Ovary (tissue), 9 donors: ENCODE results near the gene SRCAP. TPM values are rescaled to one million over a fixed set of nuclear protein-coding genes. Genes with fewer than 3 reads are reported as not detected.

Source experiments
- DNase-seq, 5 donors: peaks; one replicate each; pipeline ENCODE4 v3.0.0-alpha.2; 2019 to 2020
- H3K27ac ChIP-seq, 2 donors: fragments of 200-600 bp; one replicate each; pipeline versions ENCODE4 v1.5.1 to v1.8.0; 2019 to 2022
- H3K27me3 ChIP-seq: fragments of 200-600 bp; one replicate; pipeline ENCODE4 v1.8.0; 2022
- H3K36me3 ChIP-seq: fragments of 200-600 bp; sonication (generic); one replicate; pipeline ENCODE4 v1.5.1; 2019
- H3K4me1 ChIP-seq: one replicate; pipeline ENCODE4 v1.8.1; 2013; ENCODE audit warnings: mild to moderate bottlenecking, moderate library complexity; ENCODE audit not compliant: insufficient read depth
- H3K4me3 ChIP-seq: fragments of 200-600 bp; sonication (generic); one replicate; pipeline ENCODE4 v1.5.1; 2017
- H3K9me3 ChIP-seq, 2 donors: fragments of 200-600 bp in 1 of 2; sonication (generic) in 1 of 2; one replicate each; pipeline versions ENCODE4 v1.5.1 to v1.8.1; 2013 to 2019; ENCODE audit warnings: mild to moderate bottlenecking in 1 of 2, moderate library complexity in 1 of 2
- EP300 ChIP-seq: sonication (generic); formaldehyde crosslinking; IDR thresholded peaks from one replicate; pipeline ENCODE4 v1.6.1; 2017; ENCODE audit warnings: antibody characterized with exemption
- POLR2A ChIP-seq: fragments of 450-650 bp; IDR thresholded peaks from one replicate; pipeline ENCODE4 v1.6.1; 2017; ENCODE audit warnings: antibody characterized with exemption, mild to moderate bottlenecking, moderate library complexity
- WGBS, 3 donors: extraction: QIAGEN DNeasy Blood & Tissue Kit in 1 of 3; methylation state at CpG; one replicate each; pipeline versions ENCODE4 v1.1.5 to v1.1.7; 2013 to 2017; 5-methylcytosine and 5-hydroxymethylcytosine counted together
- intact Hi-C, 4 donors: fragments of 100-400 bp; cut with DNase I; formaldehyde crosslinking; loops; one replicate each; pipeline versions ENCODE4 v1.11.0 to v1.15.1; 2022 to 2023
- polyA plus RNA-seq, 2 donors: library from polyadenylated mRNA; stranded (reverse); fragments of 200-250 nt in 1 of 2; fragments of 350-450 nt in 1 of 2; fragmentation: Illumina TruSeq in 1 of 2; extraction: RNeasy Lipid Tissue Mini Kit (QIAGEN cat#74804) in 1 of 2; gene quantifications; one replicate each; pipeline ENCODE4 v1.2.3, GENCODE V29; 2013 to 2014
- total RNA-seq, 7 donors: library from RNA; depleted of rRNA in 2 of 7; stranded (reverse); fragments of >200 nt in 2 of 7; fragmentation: NEBNext Ultra II Directional in 3 of 7; extraction: Animal tissue kit (Norgen Biotek cat#: 25700) in 3 of 7; gene quantifications; one replicate each; pipeline versions ENCODE4 v1.1.0 to v1.2.4, GENCODE V29; 2016 to 2023
- TF ChIP-seq, protein P1 (sequence below), 3 donors: fragments of 450-650 bp in 2 of 3; fragments of 200-600 bp in 1 of 3; IDR thresholded peaks; one replicate each; pipeline versions ENCODE4 v1.5.1 to v1.8.0; 2016 to 2022; ENCODE audit warnings: antibody characterized with exemption in 3 of 3, mild to moderate bottlenecking in 1 of 3
- donor health status: DM: no; HTN: no; CAD: no; lungs with moderate emphysema.
- donor health status: DM: no; HTN: no; CAD: no.
- donor health status: Bipolar disorder and iron deficiency.
- donor health status: DM: yes; HTN: yes; CAD: no.
- donor health status: DM: no; HTN: no; CAD: no.
- donor health status: DM: yes; HTN: yes; CAD: no.

The SRCAP gene
- total and polyA plus RNA-seq, 9 donors, result 11.4 to 73.1 (median 46.1) TPM

DNA sequence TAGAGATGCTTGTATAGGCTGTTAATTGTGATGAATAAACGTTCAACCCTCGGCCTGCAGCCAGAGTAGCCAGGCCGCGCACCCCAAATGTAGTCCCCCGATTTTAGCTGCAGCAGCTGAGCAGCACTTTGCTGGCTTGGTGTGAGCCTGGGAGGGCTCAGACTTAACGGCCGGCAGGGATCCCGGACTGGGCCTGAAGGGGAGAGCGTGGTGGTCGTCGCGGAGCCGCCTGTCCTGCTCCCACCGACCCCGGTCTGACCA, 76.1 kb downstream of the SRCAP start:
- H3K36me3 ChIP-seq, result no peaks in the 10 kb centered on the region
- no peaks in the 10 kb centered on the region for H3K9me3 ChIP-seq
- peak overlapping the region in 1 of 2 donors; percentile 73 for H3K27ac ChIP-seq
- WGBS, 3 donors, result 1 to 8% (median 5%) methylated on average over 15 of the region's 15 CpGs
- DNase-seq, result no peak
- TF ChIP-seq, protein P1, sequence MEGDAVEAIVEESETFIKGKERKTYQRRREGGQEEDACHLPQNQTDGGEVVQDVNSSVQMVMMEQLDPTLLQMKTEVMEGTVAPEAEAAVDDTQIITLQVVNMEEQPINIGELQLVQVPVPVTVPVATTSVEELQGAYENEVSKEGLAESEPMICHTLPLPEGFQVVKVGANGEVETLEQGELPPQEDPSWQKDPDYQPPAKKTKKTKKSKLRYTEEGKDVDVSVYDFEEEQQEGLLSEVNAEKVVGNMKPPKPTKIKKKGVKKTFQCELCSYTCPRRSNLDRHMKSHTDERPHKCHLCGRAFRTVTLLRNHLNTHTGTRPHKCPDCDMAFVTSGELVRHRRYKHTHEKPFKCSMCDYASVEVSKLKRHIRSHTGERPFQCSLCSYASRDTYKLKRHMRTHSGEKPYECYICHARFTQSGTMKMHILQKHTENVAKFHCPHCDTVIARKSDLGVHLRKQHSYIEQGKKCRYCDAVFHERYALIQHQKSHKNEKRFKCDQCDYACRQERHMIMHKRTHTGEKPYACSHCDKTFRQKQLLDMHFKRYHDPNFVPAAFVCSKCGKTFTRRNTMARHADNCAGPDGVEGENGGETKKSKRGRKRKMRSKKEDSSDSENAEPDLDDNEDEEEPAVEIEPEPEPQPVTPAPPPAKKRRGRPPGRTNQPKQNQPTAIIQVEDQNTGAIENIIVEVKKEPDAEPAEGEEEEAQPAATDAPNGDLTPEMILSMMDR (IDR thresholded peaks at IDR 0.05), result no peak
- TF ChIP-seq POLR2A, result no peak
- TF ChIP-seq EP300, result no peak
- H3K27me3 ChIP-seq, result no peaks in the 10 kb centered on the region
- peak overlapping the region; percentile 58 for H3K4me3 ChIP-seq
- intact Hi-C loops, result no loop called here
- peaks cover 7% of the 10 kb centered on the region for H3K4me1 ChIP-seq

DNA sequence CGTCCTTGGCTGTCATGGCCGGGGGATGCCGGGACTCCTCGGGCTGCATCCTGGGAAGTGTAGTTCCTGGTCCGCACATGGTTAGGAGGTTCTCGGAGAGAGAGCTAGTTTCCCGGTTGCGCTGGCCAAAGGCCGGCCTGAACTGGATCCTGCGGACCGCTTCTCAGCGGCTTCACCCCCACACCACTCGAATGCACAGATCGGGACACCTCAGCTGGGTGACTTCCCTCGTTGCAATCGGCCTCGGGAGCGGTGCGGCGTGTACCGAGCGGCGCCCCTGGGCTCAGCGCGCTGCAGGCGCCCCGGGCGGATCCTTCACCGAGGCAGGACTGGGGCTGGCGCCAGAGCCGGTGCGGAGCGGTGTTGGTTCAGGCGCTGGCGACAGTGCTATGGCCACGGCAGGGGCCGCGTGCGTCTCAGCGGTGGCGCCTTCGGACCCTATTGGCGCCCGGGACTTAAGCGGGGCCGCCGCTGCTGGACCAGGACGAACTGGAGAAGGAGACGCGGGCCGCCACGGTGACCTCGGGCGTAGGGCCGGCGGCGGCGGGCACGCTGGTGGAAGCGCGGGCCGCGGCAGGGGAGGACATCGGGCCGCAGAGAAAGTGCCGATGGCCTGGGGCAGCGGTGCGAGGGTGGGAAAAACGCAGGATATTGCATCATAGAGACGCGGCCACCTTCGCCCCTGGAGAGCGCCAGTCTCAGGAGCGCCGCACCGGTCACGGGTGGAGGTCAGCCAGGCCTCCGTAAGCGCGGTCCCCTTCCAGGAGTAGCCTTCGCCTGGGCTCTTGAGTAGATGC, 76.6 kb downstream of the SRCAP start:
- 0 to 1% (median 0%) methylated on average over 80 to 81 of the region's 81 CpGs for WGBS, 3 donors
- Histone ChIP-seq H3K4me1 (peaks cover 7% of the 10 kb centered on the region), H3K36me3 (no peaks in the 10 kb centered on the region), H3K9me3 (no peaks in the 10 kb centered on the region), H3K27me3 (no peaks in the 10 kb centered on the region), H3K27ac (peak overlapping the region; percentile 39 to 73), H3K4me3 (peak overlapping the region; percentile 58)
- intact Hi-C loops, result no loop called here
- TF ChIP-seq POLR2A, result peak; percentile 8
- TF ChIP-seq, protein P1 (IDR thresholded peaks at IDR 0.05), result no peak
- DNase-seq, result peak; percentile 79 to 87 (median 82)

DNA sequence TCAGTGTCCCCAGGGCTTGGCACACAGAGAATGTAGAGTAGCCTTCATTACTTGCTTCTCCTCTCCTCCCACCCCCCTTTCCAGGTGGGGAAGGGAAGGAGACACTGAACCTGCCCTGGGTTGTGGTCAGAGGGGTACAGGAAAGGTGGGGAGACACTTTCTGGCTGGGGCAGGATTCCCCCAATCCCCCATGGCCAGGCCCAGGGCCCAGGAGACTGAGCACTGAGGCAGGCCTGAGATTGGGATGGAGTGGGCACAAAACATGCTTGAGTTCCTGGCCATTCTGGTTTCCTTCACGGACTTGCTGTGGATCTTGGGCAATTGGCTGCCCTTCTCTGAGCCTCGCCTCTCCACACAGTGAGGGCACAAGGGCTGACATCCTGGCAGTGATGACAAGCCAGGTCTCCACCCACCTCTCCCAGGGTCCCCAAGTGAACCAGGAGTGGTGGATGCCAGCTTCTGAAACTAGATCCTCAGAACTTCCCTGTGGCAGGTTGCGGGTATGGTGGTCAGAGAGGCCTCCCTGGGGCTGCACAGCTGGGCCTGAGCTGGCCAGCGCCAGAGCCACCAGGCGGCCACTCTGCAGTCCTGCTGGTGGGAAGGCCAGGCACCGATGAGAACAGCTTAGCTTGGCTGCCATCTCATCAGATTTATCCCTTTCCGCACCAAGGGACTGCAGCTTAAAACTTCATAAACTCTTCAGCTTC, 78.8 kb downstream of the SRCAP start:
- 85 to 87% (median 87%) methylated on average over 7 of the region's 7 CpGs for WGBS, 3 donors
- DNase-seq, result no peak

GRCh38 chr16:30778549-30779244, 79.7 kb downstream of the SRCAP start:
- TF ChIP-seq, protein P1 (IDR thresholded peaks at IDR 0.05), result no peak
- TF ChIP-seq POLR2A (no peak), EP300 (no peak)
- Histone ChIP-seq H3K4me3 (no peak overlapping the region), H3K27me3 (no peaks in the 10 kb centered on the region), H3K4me1 (peaks cover 7% of the 10 kb centered on the region), H3K36me3 (no peaks in the 10 kb centered on the region), H3K27ac (no peak overlapping the region), H3K9me3 (no peaks in the 10 kb centered on the region)
- intact Hi-C loops, result no loop called here
- no peak for DNase-seq
- 67 to 72% (median 68%) methylated on average over 14 of the region's 14 CpGs for WGBS, 3 donors

More for the DNA sequence above, 78.8 kb downstream of the SRCAP start:
- H3K27me3 ChIP-seq, result no peaks in the 10 kb centered on the region
- TF ChIP-seq, protein P1 (IDR thresholded peaks at IDR 0.05), result no peak
- TF ChIP-seq POLR2A (no peak), EP300 (no peak)
- peaks cover 7% of the 10 kb centered on the region for H3K4me1 ChIP-seq
- intact Hi-C loops, result no loop called here
- no peaks in the 10 kb centered on the region for H3K36me3 ChIP-seq
- no peaks in the 10 kb centered on the region for H3K9me3 ChIP-seq
- no peak overlapping the region for H3K4me3 ChIP-seq
- H3K27ac ChIP-seq, result peak overlapping the region in 1 of 2 donors; percentile 7
